ENCODE results near the gene DOCK8. TPM values are rescaled to one million over a fixed set of nuclear protein-coding genes. Genes with fewer than 3 reads are reported as not detected.
"Not testable (repeated sequence)": the region's sequence is repeated elsewhere in the genome, so short reads cannot be mapped to it uniquely, and the experiment has no call there.

The DOCK8 gene
- 0.15 and 0.58 TPM in 2 replicates for total RNA-seq (2014; rRNA removed; shearing (Covaris generic))

GRCh38 chr9:214648-215493 is at the start of gene DOCK8:
Gene DOCK8 (plus strand): TSS chr9:214865. CDS start chr9:214977, 112 bp downstream.
- no peak for DNase-seq (ENCODE audit: low spot score)

- not testable (repeated sequence) for DNase-seq (ENCODE audit: low spot score)
Measured at GRCh38 chr9:169757-170156, 44.9 kb upstream of the DOCK8 start.

- not testable (repeated sequence) for DNase-seq (ENCODE audit: low spot score)
Measured at GRCh38 chr9:178140-178825, 36.4 kb upstream of the DOCK8 start.

GRCh38 chr9:178970-179383 is 35.7 kb upstream of the DOCK8 start, which contains the start of gene ZNG1A:
Gene ZNG1A (minus strand): TSS chr9:179056. CDS start chr9:178969, 87 bp downstream.
- peak; percentile 53 for DNase-seq (ENCODE audit: low spot score)

GRCh38 chr9:199601-200000 is 15.1 kb upstream of the DOCK8 start:
- not testable (repeated sequence) for DNase-seq (ENCODE audit: low spot score)

- no peak for DNase-seq (ENCODE audit: low spot score)
Measured at GRCh38 chr9:206481-206880, 8.2 kb upstream of the DOCK8 start.

- no peak for DNase-seq (ENCODE audit: low spot score)
Measured at GRCh38 chr9:209143-209758, 5.4 kb upstream of the DOCK8 start.

GRCh38 chr9:211036-211435 is 3.6 kb upstream of the DOCK8 start:
- DNase-seq (ENCODE audit: low spot score): no peak

- no peak for DNase-seq (ENCODE audit: low spot score)
Measured at GRCh38 chr9:211557-211956, 3.1 kb upstream of the DOCK8 start.

- no peak for DNase-seq (ENCODE audit: low spot score)
Measured at GRCh38 chr9:212297-212696, 2.4 kb upstream of the DOCK8 start.

- DNase-seq (ENCODE audit: low spot score): not testable (repeated sequence)
Measured at GRCh38 chr9:213901-214300, 764 bp upstream of the DOCK8 start.

GRCh38 chr9:214351-214647 is 366 bp upstream of the DOCK8 start:
- DNase-seq (ENCODE audit: low spot score): no peak

GRCh38 chr9:215631-216155 is 1.0 kb downstream of the DOCK8 start:
- no peak for DNase-seq (ENCODE audit: low spot score)

- DNase-seq (ENCODE audit: low spot score): no peak
Measured at GRCh38 chr9:216866-217265, 2.2 kb downstream of the DOCK8 start.

- DNase-seq (ENCODE audit: low spot score): no peak
Measured at GRCh38 chr9:217950-218349, 3.3 kb downstream of the DOCK8 start.

GRCh38 chr9:219036-219435 is 4.4 kb downstream of the DOCK8 start:
- DNase-seq (ENCODE audit: low spot score): not testable (repeated sequence)

GRCh38 chr9:219670-220365 is 5.2 kb downstream of the DOCK8 start:
- no peak for DNase-seq (ENCODE audit: low spot score)

- peak; percentile 44 for DNase-seq (ENCODE audit: low spot score)
Measured at GRCh38 chr9:221989-222776, 7.5 kb downstream of the DOCK8 start.

- DNase-seq (ENCODE audit: low spot score): no peak
Measured at GRCh38 chr9:223152-223551, 8.5 kb downstream of the DOCK8 start.

- no peak for DNase-seq (ENCODE audit: low spot score)
Measured at GRCh38 chr9:224026-224425, 9.4 kb downstream of the DOCK8 start.
